ENCODE data around the gene HDAC4. TPM values are rescaled to one million over a fixed set of nuclear protein-coding genes. Genes with fewer than 3 reads are reported as not detected.

The HDAC4 gene
- total RNA-seq, 1 donor from 2014 or later: 11.8 TPM

DNA sequence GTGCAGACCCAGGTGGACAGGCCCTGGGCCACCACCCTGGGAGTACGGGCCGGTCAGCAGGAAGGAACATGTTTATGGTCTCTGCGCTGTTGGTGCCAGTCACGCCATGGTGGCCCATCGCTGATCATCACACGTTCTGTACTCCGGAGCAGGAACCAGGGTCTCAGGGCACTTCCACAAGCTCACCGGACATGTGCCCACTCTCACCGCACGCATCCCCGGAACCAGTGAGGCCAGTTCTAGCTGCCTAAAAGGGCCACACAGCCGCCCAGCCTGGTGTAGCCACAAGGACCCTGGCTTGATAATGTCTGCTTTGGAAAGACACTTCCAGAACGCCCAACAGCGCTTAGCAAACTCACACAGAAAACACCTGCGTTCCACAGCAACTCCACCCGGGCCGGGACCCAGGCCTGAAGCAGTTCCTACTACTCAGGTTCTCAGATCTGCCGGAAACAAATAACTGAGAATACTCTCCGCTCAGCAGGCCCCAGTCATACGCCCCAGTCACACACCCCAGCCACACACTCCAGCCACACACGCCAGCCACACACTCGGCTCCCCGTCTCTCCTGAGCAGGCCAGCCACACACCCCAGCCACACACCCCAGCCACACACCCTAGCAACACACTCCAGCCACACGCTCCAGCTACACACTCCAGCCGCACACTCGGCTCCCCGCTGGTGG is 123.3 kb downstream of the HDAC4 start:
- no peaks in the 10 kb centered on the region for H3K36me3 ChIP-seq (ENCODE audit: insufficient read depth, low read length)
- peaks cover 19% of the 10 kb centered on the region for H3K79me2 ChIP-seq (ENCODE audit: insufficient read depth, low read length)
- H2AFZ ChIP-seq (ENCODE audit: low read depth, low read length): no peak overlapping the region
- Mint-ChIP-seq H3K4me3 (ENCODE audit: unreplicated experiment) (no peak overlapping the region), H3K9me3 (ENCODE audit: unreplicated experiment) (no peaks in the 10 kb centered on the region), H3K36me3 (ENCODE audit: low read depth, unreplicated experiment) (no peaks in the 10 kb centered on the region), H3K27ac (ENCODE audit: unreplicated experiment) (no peak overlapping the region), H3K27me3 (ENCODE audit: low read depth, unreplicated experiment) (no peaks in the 10 kb centered on the region), H3K4me1 (ENCODE audit: low read depth, unreplicated experiment) (peaks cover 17% of the 10 kb centered on the region)
- peaks cover 41% of the 10 kb centered on the region for H3K4me1 ChIP-seq (ENCODE audit: insufficient read depth, low read length)
- no peak overlapping the region for H3K4me2 ChIP-seq (ENCODE audit: low read length)
- no peak overlapping the region for H3K9ac ChIP-seq (ENCODE audit: low read length)
- FAIRE-seq (no peak), DNase-seq (ENCODE audit: low read depth) (no peak)
- no peak overlapping the region for H3K27ac ChIP-seq (ENCODE audit: low read depth, low read length)
- no peaks in the 10 kb centered on the region for H3K9me3 ChIP-seq (ENCODE audit: insufficient read depth, low read depth, low read length)
- no peak for TF ChIP-seq EZH2 (IDR thresholded peaks at IDR 0.05; ENCODE audit: insufficient read depth, low read length)
- TF ChIP-seq, protein P1, sequence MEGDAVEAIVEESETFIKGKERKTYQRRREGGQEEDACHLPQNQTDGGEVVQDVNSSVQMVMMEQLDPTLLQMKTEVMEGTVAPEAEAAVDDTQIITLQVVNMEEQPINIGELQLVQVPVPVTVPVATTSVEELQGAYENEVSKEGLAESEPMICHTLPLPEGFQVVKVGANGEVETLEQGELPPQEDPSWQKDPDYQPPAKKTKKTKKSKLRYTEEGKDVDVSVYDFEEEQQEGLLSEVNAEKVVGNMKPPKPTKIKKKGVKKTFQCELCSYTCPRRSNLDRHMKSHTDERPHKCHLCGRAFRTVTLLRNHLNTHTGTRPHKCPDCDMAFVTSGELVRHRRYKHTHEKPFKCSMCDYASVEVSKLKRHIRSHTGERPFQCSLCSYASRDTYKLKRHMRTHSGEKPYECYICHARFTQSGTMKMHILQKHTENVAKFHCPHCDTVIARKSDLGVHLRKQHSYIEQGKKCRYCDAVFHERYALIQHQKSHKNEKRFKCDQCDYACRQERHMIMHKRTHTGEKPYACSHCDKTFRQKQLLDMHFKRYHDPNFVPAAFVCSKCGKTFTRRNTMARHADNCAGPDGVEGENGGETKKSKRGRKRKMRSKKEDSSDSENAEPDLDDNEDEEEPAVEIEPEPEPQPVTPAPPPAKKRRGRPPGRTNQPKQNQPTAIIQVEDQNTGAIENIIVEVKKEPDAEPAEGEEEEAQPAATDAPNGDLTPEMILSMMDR (IDR thresholded peaks at IDR 0.05; ENCODE audit: insufficient read depth, low read depth, low read length): no peak
- no peaks in the 10 kb centered on the region for H4K20me1 ChIP-seq (ENCODE audit: insufficient read depth, low read length)
- no peak overlapping the region for H3K4me3 ChIP-seq (ENCODE audit: insufficient read depth, low read depth, low read length)
- no peaks in the 10 kb centered on the region for H3K27me3 ChIP-seq (ENCODE audit: insufficient read depth, low read length)

DNA sequence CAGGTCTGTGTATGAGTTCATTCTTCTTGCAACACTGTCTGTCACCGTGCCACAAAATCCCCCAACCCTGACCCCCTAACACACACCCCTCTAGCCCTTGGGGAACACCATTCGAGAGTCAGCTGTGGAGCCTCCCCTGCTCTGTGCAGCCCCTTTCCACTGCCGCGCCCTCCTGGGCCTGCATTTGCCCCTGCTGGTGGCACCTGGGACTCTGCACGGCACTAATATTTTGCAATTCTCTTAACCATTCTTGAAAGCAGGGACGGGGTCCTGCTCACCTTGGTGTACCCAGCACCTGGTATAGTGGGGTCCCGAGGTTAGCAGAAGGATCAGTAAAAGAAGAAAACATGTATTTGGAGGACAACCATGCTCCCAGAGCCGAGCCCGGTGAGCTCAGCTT is 124.0 kb downstream of the HDAC4 start:
- no peaks in the 10 kb centered on the region for H3K9me3 Mint-ChIP-seq (ENCODE audit: unreplicated experiment)
- no peak overlapping the region for H3K4me3 ChIP-seq (ENCODE audit: insufficient read depth, low read depth, low read length)
- H3K36me3 Mint-ChIP-seq (ENCODE audit: low read depth, unreplicated experiment): no peaks in the 10 kb centered on the region
- no peaks in the 10 kb centered on the region for H3K27me3 ChIP-seq (ENCODE audit: insufficient read depth, low read length)
- H2AFZ ChIP-seq (ENCODE audit: low read depth, low read length): no peak overlapping the region
- no peaks in the 10 kb centered on the region for H4K20me1 ChIP-seq (ENCODE audit: insufficient read depth, low read length)
- no peaks in the 10 kb centered on the region for H3K27me3 Mint-ChIP-seq (ENCODE audit: low read depth, unreplicated experiment)
- no peak overlapping the region for H3K4me2 ChIP-seq (ENCODE audit: low read length)
- H3K9me3 ChIP-seq (ENCODE audit: insufficient read depth, low read depth, low read length): no peaks in the 10 kb centered on the region
- FAIRE-seq: no peak
- H3K4me1 Mint-ChIP-seq (ENCODE audit: low read depth, unreplicated experiment): peaks cover 17% of the 10 kb centered on the region
- H3K27ac Mint-ChIP-seq (ENCODE audit: unreplicated experiment): no peak overlapping the region
- H3K4me1 ChIP-seq (ENCODE audit: insufficient read depth, low read length): peaks cover 41% of the 10 kb centered on the region
- H3K27ac ChIP-seq (ENCODE audit: low read depth, low read length): no peak overlapping the region
- H3K79me2 ChIP-seq (ENCODE audit: insufficient read depth, low read length): peaks cover 19% of the 10 kb centered on the region
- no peaks in the 10 kb centered on the region for H3K36me3 ChIP-seq (ENCODE audit: insufficient read depth, low read length)
- no peak overlapping the region for H3K9ac ChIP-seq (ENCODE audit: low read length)
- DNase-seq (ENCODE audit: low read depth): no peak
- H3K4me3 Mint-ChIP-seq (ENCODE audit: unreplicated experiment): no peak overlapping the region
- TF ChIP-seq, protein P1 (IDR thresholded peaks at IDR 0.05; ENCODE audit: insufficient read depth, low read depth, low read length): no peak
- TF ChIP-seq EZH2 (IDR thresholded peaks at IDR 0.05; ENCODE audit: insufficient read depth, low read length): no peak
